Retinal pigment epithelial cell (primary cell): ENCODE data around the gene SH3YL1.

ENCODE experiments used
- DNase-seq: peaks from one replicate; pipeline ENCODE4 v3.0.0-alpha.2; 2010; ENCODE audit warnings: low read depth
- H3K4me3 ChIP-seq: 2 replicates; pipeline ENCODE4 v1.5.1; 2011; ENCODE audit warnings: mild to moderate bottlenecking, low read length, control low read depth, moderate library complexity
- CTCF ChIP-seq: conservative IDR thresholded peaks from 2 replicates; pipeline ENCODE4 v1.5.1; 2011; ENCODE audit warnings: low read depth, low read length, control low read depth, inconsistent platforms

The SH3YL1 gene

GRCh38 chr2:290090-290722 lies 26.4 kb upstream of the SH3YL1 start:
- peak; percentile 86 for TF ChIP-seq CTCF
- peak overlapping the region; percentile 37 for H3K4me3 ChIP-seq
- peak; percentile 15 for DNase-seq

- TF ChIP-seq CTCF = no peak
- peak overlapping the region; percentile 37 for H3K4me3 ChIP-seq
- no peak for DNase-seq
These were observed 25.7 kb upstream of the SH3YL1 start for GRCh38 chr2:289362-290089.

- no peak for DNase-seq
- TF ChIP-seq CTCF = no peak
- H3K4me3 ChIP-seq = no peak overlapping the region
These were observed 25.0 kb upstream of the SH3YL1 start for GRCh38 chr2:288758-289361.

GRCh38 chr2:287911-288757 lies 24.3 kb upstream of the SH3YL1 start, which contains the start of gene ALKAL2:
Gene ALKAL2, minus strand, starts transcription at chr2:288091. Its CDS starts 256 bp downstream, at chr2:287835.
- H3K4me3 ChIP-seq = no peak within 1 kb of the TSS
- no peak for DNase-seq
- no peak for TF ChIP-seq CTCF

GRCh38 chr2:287471-287885 lies 23.6 kb upstream of the SH3YL1 start:
- no peak overlapping the region for H3K4me3 ChIP-seq
- DNase-seq = no peak
- TF ChIP-seq CTCF = no peak

- no peak for DNase-seq
- no peak overlapping the region for H3K4me3 ChIP-seq
- no peak for TF ChIP-seq CTCF
These were observed 23.1 kb upstream of the SH3YL1 start for GRCh38 chr2:286774-287392.
